ENCODE data around the gene IKBKE.

GRCh38 chr1:206538901-206539640 lies 68.8 kb downstream of the IKBKE start:
- TF ChIP-seq CTCF (IDR thresholded peaks at IDR 0.05): no peak
- TF ChIP-seq REST (IDR thresholded peaks at IDR 0.05; ENCODE audit: insufficient read depth in 1 of 2, low read depth in 2 of 2, low read length in 1 of 2): no peak
- TF ChIP-seq TCF7L2 (IDR thresholded peaks at IDR 0.05; ENCODE audit: low read depth, low read length): no peak
